Activated CD8-positive, alpha-beta T cell treated with anti-CD3 and anti-CD28 coated beads for 36 hours (primary cell): ENCODE data around the gene IL10RA. TPM values are rescaled to one million over a fixed set of nuclear protein-coding genes. Genes with fewer than 3 reads are reported as not detected.
"Not testable (repeated sequence)": the region's sequence is repeated elsewhere in the genome, so short reads cannot be mapped to it uniquely, and the experiment has no call there.

Experiments
- ATAC-seq: fragments of 200-7000 bp; cut with Tn5 transposase; one replicate; pipeline ENCODE4 v1.10.0; 2021; ENCODE audit warnings: mild to moderate bottlenecking, moderate library complexity
- CTCF ChIA-PET: fragments of 350-600 bp; sonication (Branson Sonifier 250); formaldehyde crosslinking; loops from one replicate; lab custom pipeline; 2021; ENCODE audit warnings: antibody characterized with exemption; lab: Charles Lee
- POLR2A ChIA-PET: fragments of 350-600 bp; sonication (Branson Sonifier 250); formaldehyde crosslinking; loops from one replicate; lab custom pipeline; 2021; ENCODE audit warnings: antibody characterized with exemption; lab: Charles Lee
- DNase-seq: peaks from one replicate; pipeline ENCODE4 v3.0.0-alpha.2; 2020
- H3K27ac Mint-ChIP-seq: one replicate; pipeline ENCODE4 v1.8.0; 2021; ENCODE audit warnings: mild to moderate bottlenecking, mixed read lengths
- H3K27me3 Mint-ChIP-seq: one replicate; pipeline ENCODE4 v1.8.0; 2021; ENCODE audit warnings: mixed read lengths
- H3K36me3 Mint-ChIP-seq: one replicate; pipeline ENCODE4 v1.8.0; 2021; ENCODE audit warnings: low read depth, mixed read lengths
- H3K4me1 Mint-ChIP-seq: one replicate; pipeline ENCODE4 v1.8.0; 2021; ENCODE audit warnings: low read depth, mixed read lengths
- H3K4me3 Mint-ChIP-seq: one replicate; pipeline ENCODE4 v1.8.0; 2021; ENCODE audit warnings: mild to moderate bottlenecking, moderate library complexity, mixed read lengths
- H3K9me3 Mint-ChIP-seq: one replicate; pipeline ENCODE4 v1.8.0; 2021; ENCODE audit warnings: mixed read lengths
- CTCF ChIP-seq: fragments of 200-600 bp; IDR thresholded peaks from one replicate; pipeline ENCODE4 v1.8.0; 2022; ENCODE audit warnings: antibody characterized with exemption, mild to moderate bottlenecking
- intact Hi-C: fragments of 100-400 bp; cut with micrococcal nuclease; formaldehyde crosslinking; loops from one replicate; pipeline ENCODE4 v1.10.0; 2022
- total RNA-seq, 2 experiments: library from RNA; stranded (reverse); gene quantifications; one replicate each; pipeline ENCODE4 v1.2.3, GENCODE V29; 2021

IL10RA gene
- total RNA-seq, 2 experiments from 2014 or later = 73.3 to 80.9 TPM

DNA sequence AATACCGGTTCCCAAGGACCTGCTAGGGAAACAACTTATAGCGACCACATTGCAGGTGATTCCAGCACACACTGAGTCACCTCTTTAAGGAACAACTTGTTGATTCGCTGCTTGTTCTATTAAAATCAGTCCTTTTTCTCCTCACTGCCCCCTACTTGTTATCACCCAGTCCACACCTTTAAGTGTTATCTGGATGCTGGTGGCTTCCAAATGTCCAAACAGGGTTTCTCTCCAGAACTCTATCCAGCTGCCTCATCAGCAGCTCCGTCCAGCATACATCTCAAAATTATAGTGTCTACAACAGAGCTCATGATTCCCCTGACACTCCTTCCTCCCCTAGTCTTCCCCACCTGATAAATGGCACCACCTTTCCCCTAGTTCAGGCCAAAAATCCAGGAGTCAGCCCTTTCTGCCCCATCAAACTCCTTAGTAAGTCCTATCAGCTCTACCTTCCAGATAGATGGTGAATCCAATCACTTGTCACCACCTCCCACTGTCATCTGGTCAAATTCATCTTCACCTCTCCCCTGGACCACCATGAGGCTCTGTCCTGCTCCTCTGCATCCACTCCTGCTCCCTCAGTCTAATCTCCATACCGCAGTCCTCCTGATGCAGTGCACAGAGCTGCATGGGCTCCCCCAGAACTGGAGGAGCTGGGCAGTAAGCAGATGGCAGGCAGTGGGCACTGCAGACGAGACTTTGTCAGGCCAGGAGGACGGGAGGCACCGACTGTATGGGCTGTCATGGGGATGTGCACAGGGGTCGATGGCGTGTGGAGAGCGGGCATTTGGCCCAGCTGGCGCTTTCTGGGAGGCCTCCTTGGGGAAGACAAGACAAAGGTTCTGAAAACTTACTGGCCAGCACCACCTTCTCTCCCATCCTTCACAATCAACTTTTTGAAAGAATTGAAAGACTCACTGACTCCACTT, 19.3 kb downstream of the IL10RA start:
- Mint-ChIP-seq H3K9me3 (peaks cover 12% of the 10 kb centered on the region), H3K27ac (peak overlapping the region; percentile 99), H3K4me3 (no peak overlapping the region), H3K4me1 (peaks cover 96% of the 10 kb centered on the region), H3K36me3 (peaks cover 21% of the 10 kb centered on the region), H3K27me3 (no peaks in the 10 kb centered on the region)
- CTCF ChIA-PET = interaction anchor here (0.7 to 11.1 kb wide), 10 partner anchors 10 to 188 kb away, joined by 3 to 81 read pairs (median 4); partner anchors contain the start of gene FXYD2
- DNase-seq = no peak
- no peak for ATAC-seq
- no peak for TF ChIP-seq CTCF
- intact Hi-C loops = no loop called here
- POLR2A ChIA-PET = interaction anchor here (0.5 to 33.1 kb wide), 9 partner anchors 10 to 444 kb away, joined by 3 to 710 read pairs (median 4); partner anchors contain the start of gene IL10RA

GRCh38 chr11:118006153-118006534, 19.9 kb downstream of the IL10RA start:
- no peak overlapping the region for H3K4me3 Mint-ChIP-seq
- CTCF ChIA-PET = interaction anchor here (1.5 to 11.1 kb wide), 4 partner anchors 9 to 189 kb away, joined by 4 to 81 read pairs (median 8); partner anchors contain the start of gene FXYD2

GRCh38 chr11:118007040-118007439, 20.8 kb downstream of the IL10RA start:
- DNase-seq (no peak), ATAC-seq (no peak)
- intact Hi-C loops = no loop called here

More at GRCh38 chr11:118006153-118006534, 19.9 kb downstream of the IL10RA start:
- ATAC-seq (no peak), DNase-seq (no peak)
- Mint-ChIP-seq H3K36me3 (peaks cover 20% of the 10 kb centered on the region), H3K4me1 (peaks cover 98% of the 10 kb centered on the region), H3K9me3 (peaks cover 12% of the 10 kb centered on the region), H3K27me3 (no peaks in the 10 kb centered on the region), H3K27ac (peak overlapping the region; percentile 39)
- POLR2A ChIA-PET = interaction anchor here (0.5 to 33.1 kb wide), 7 partner anchors 9 to 443 kb away, joined by 3 to 710 read pairs (median 4); partner anchors contain the start of gene IL10RA
- intact Hi-C loops = no loop called here
- TF ChIP-seq CTCF = no peak

DNA sequence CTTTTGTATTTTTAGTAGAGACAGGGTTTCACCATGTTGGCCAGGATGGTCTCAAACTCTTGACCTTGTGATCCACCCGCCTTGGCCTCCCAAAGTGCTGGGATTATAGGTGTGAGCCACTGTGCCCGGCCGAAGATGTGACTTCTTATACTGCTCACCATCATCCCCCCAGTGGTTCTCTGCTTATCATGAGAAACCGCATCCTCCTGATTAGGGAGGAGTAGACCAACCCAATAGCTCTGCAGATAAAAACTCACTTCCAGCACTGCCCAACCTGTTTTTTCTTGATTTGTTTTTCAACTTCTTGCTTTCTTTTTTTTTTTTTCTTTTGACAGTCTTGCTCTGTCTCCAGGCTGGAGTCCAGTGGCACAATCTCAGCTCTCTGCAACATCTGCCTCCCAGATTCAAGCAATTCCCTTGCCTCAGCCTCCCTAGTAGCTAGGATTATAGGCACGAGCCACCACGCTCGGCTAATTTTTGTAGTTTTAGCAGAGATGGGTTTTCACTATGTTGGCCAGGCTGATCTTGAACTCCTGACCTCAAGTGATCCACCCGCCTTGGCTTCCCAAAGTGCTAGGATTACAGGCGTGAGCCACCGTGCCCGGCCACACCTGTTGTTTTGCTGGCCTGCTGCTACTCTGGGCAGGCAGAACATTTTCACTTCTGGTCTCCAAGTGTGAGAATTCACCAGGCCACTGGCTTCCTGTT, 21.5 kb downstream of the IL10RA start:
- Mint-ChIP-seq H3K9me3 (peaks cover 12% of the 10 kb centered on the region), H3K27ac (peak overlapping the region; percentile 84), H3K4me1 (peaks cover 96% of the 10 kb centered on the region), H3K4me3 (peak overlapping the region; percentile 38), H3K36me3 (peaks cover 16% of the 10 kb centered on the region)
- DNase-seq (peak; percentile 53), ATAC-seq (peak; percentile 29)
- ChIA-PET POLR2A (interaction anchor here (1.1 to 33.1 kb wide), 6 partner anchors 13 to 43 kb away, joined by 3 to 710 read pairs (median 4); partner anchors contain the start of gene IL10RA), CTCF (interaction anchor here (0.6 to 1.8 kb wide), 6 partner anchors 8 to 61 kb away, joined by 3 to 6 read pairs (median 6); no protein-coding TSS in a partner anchor)
- intact Hi-C loops, H3K27me3 Mint-ChIP-seq: not testable (repeated sequence)

More at GRCh38 chr11:118007040-118007439, 20.8 kb downstream of the IL10RA start:
- H3K4me1 Mint-ChIP-seq = peaks cover 96% of the 10 kb centered on the region
- no peaks in the 10 kb centered on the region for H3K27me3 Mint-ChIP-seq
- peaks cover 12% of the 10 kb centered on the region for H3K9me3 Mint-ChIP-seq
- H3K4me3 Mint-ChIP-seq = no peak overlapping the region
- POLR2A ChIA-PET = interaction anchor here (1.1 to 33.1 kb wide), 5 partner anchors 9 to 44 kb away, joined by 3 to 710 read pairs (median 4); partner anchors contain the start of gene IL10RA
- CTCF ChIA-PET = interaction anchor here (0.6 to 1.8 kb wide), 6 partner anchors 9 to 60 kb away, joined by 3 to 6 read pairs (median 6); no protein-coding TSS in a partner anchor
- peak overlapping the region; percentile 84 for H3K27ac Mint-ChIP-seq
- no peak for TF ChIP-seq CTCF
- H3K36me3 Mint-ChIP-seq = peaks cover 16% of the 10 kb centered on the region
